ENCODE data around the gene KAZN.

Gene KAZN

GRCh38 chr1:15068152-15068551 is 469.7 kb downstream of the KAZN start:
- Histone ChIP-seq H3K4me3 (ENCODE audit: low read length) (no peak overlapping the region), H3K4me1 (ENCODE audit: low read length) (no peaks in the 10 kb centered on the region), H4K20me1 (ENCODE audit: insufficient read depth, low read length) (no peaks in the 10 kb centered on the region), H3K9ac (ENCODE audit: low read length) (no peak overlapping the region), H3K27me3 (replicated peaks; ENCODE audit: insufficient read depth, low read length) (no peaks in the 10 kb centered on the region), H3K79me2 (ENCODE audit: low read length) (no peaks in the 10 kb centered on the region), H2AFZ (ENCODE audit: low read length) (no peak overlapping the region), H3K36me3 (replicated peaks; ENCODE audit: insufficient read depth, low read length) (no peaks in the 10 kb centered on the region), H3F3A (ENCODE audit: insufficient read depth, low read length) (no peaks in the 10 kb centered on the region), H3K4me2 (ENCODE audit: low read depth, low read length) (no peak overlapping the region), H3K9me2 (replicated peaks; ENCODE audit: insufficient read depth, low read length) (no peaks in the 10 kb centered on the region), H3K9me3 (replicated peaks; ENCODE audit: insufficient read depth, low read length) (no peaks in the 10 kb centered on the region), H3K27ac (ENCODE audit: low read length) (no peak overlapping the region)
- no peak for DNase-seq
- no peak for TF ChIP-seq EZH2phosphoT487 (IDR thresholded peaks at IDR 0.05; ENCODE audit: low read length)
- TF ChIP-seq EZH2 (optimal IDR thresholded peaks at IDR 0.05; ENCODE audit: low read depth, low read length) = no peak
- no peak for TF ChIP-seq CTCF (IDR thresholded peaks at IDR 0.05; ENCODE audit: low read length)

GRCh38 chr1:15068997-15069396 is 470.5 kb downstream of the KAZN start:
- H3K9me2 ChIP-seq (replicated peaks; ENCODE audit: insufficient read depth, low read length) = no peaks in the 10 kb centered on the region
- no peak overlapping the region for H3K9ac ChIP-seq (ENCODE audit: low read length)
- H3K4me1 ChIP-seq (ENCODE audit: low read length) = no peaks in the 10 kb centered on the region
- no peaks in the 10 kb centered on the region for H3K36me3 ChIP-seq (replicated peaks; ENCODE audit: insufficient read depth, low read length)
- H3K27me3 ChIP-seq (replicated peaks; ENCODE audit: insufficient read depth, low read length) = no peaks in the 10 kb centered on the region
- H3F3A ChIP-seq (ENCODE audit: insufficient read depth, low read length) = no peaks in the 10 kb centered on the region
- no peak for TF ChIP-seq EZH2phosphoT487 (IDR thresholded peaks at IDR 0.05; ENCODE audit: low read length)
- TF ChIP-seq EZH2 (optimal IDR thresholded peaks at IDR 0.05; ENCODE audit: low read depth, low read length) = no peak
- no peak for TF ChIP-seq CTCF (IDR thresholded peaks at IDR 0.05; ENCODE audit: low read length)
- no peak overlapping the region for H3K4me2 ChIP-seq (ENCODE audit: low read depth, low read length)
- no peak for DNase-seq
- no peak overlapping the region for H3K27ac ChIP-seq (ENCODE audit: low read length)
- H3K79me2 ChIP-seq (ENCODE audit: low read length) = no peaks in the 10 kb centered on the region
- no peaks in the 10 kb centered on the region for H4K20me1 ChIP-seq (ENCODE audit: insufficient read depth, low read length)
- H3K4me3 ChIP-seq (ENCODE audit: low read length) = no peak overlapping the region
- no peak overlapping the region for H2AFZ ChIP-seq (ENCODE audit: low read length)
- no peaks in the 10 kb centered on the region for H3K9me3 ChIP-seq (replicated peaks; ENCODE audit: insufficient read depth, low read length)

- Histone ChIP-seq H3F3A (ENCODE audit: insufficient read depth, low read length) (no peaks in the 10 kb centered on the region), H3K27ac (ENCODE audit: low read length) (no peak overlapping the region), H3K4me2 (ENCODE audit: low read depth, low read length) (no peak overlapping the region), H3K4me3 (ENCODE audit: low read length) (no peak overlapping the region), H3K79me2 (ENCODE audit: low read length) (no peaks in the 10 kb centered on the region), H3K9me2 (replicated peaks; ENCODE audit: insufficient read depth, low read length) (no peaks in the 10 kb centered on the region), H3K27me3 (replicated peaks; ENCODE audit: insufficient read depth, low read length) (no peaks in the 10 kb centered on the region), H4K20me1 (ENCODE audit: insufficient read depth, low read length) (no peaks in the 10 kb centered on the region), H3K36me3 (replicated peaks; ENCODE audit: insufficient read depth, low read length) (no peaks in the 10 kb centered on the region), H2AFZ (ENCODE audit: low read length) (no peak overlapping the region), H3K9ac (ENCODE audit: low read length) (no peak overlapping the region), H3K4me1 (ENCODE audit: low read length) (no peaks in the 10 kb centered on the region), H3K9me3 (replicated peaks; ENCODE audit: insufficient read depth, low read length) (no peaks in the 10 kb centered on the region)
- DNase-seq = no peak
- no peak for TF ChIP-seq EZH2 (optimal IDR thresholded peaks at IDR 0.05; ENCODE audit: low read depth, low read length)
- no peak for TF ChIP-seq EZH2phosphoT487 (IDR thresholded peaks at IDR 0.05; ENCODE audit: low read length)
- no peak for TF ChIP-seq CTCF (IDR thresholded peaks at IDR 0.05; ENCODE audit: low read length)
These were observed 471.8 kb downstream of the KAZN start for GRCh38 chr1:15070145-15070748.

Data from MM.1S (cell line).